ENCODE measurements around the gene VLDLR.

VLDLR gene

DNA sequence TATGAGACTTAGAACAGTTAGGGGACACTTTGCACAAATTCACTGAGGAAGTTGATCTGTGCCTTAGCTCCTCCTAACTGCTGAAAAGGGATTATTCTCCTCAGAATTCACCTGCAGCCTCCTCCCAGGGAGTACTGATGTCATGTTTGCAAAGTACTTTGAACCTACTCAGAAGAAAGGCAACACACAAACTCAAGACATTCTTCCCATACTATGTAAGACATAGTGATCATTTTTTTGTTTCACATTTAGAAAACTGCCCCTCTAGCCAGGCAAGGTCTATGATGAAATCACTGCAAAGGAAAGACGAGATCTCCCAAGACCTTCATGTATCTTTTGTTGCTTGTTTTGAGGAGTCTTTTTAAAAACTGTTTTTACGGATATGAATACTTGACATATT lies 10.6 kb upstream of the VLDLR start:
- Mint-ChIP-seq H3K27ac (no peak overlapping the region), H3K36me3 (ENCODE audit: low read depth) (no peaks in the 10 kb centered on the region), H3K27me3 (peaks cover 13% of the 10 kb centered on the region), H3K4me1 (peaks cover 6% of the 10 kb centered on the region), H3K4me3 (no peak overlapping the region), H3K9me3 (no peaks in the 10 kb centered on the region)
- ATAC-seq (no peak), DNase-seq (no peak)

DNA sequence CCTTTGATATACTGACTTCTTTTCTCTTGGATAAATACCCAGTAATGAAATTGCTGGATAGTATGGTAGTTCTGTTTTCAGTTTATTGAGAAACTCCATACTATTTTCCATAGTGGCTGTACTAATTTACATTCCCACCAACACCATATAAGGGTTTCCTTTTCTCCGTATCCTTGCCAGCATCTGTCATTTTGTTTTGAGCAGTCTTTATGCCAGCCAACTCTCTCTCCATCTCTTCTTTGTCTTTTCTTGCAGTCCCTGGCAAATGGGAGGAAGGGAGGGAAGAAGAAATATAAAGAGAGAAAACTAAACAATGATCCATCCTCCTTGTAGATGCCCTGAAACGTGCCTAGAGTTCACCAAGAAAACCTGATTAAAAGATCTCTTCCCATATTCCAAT lies 9.6 kb upstream of the VLDLR start:
- no peak for ATAC-seq
- Mint-ChIP-seq H3K27ac (no peak overlapping the region), H3K27me3 (peaks cover 16% of the 10 kb centered on the region), H3K4me1 (peaks cover 6% of the 10 kb centered on the region), H3K9me3 (no peaks in the 10 kb centered on the region), H3K4me3 (no peak overlapping the region), H3K36me3 (ENCODE audit: low read depth) (no peaks in the 10 kb centered on the region)
- DNase-seq: no peak

- H3K4me1 Mint-ChIP-seq: peaks cover 2% of the 10 kb centered on the region
- H3K4me3 Mint-ChIP-seq: no peak overlapping the region
- peaks cover 23% of the 10 kb centered on the region for H3K27me3 Mint-ChIP-seq
- H3K36me3 Mint-ChIP-seq (ENCODE audit: low read depth): no peaks in the 10 kb centered on the region
- no peak for DNase-seq
- no peaks in the 10 kb centered on the region for H3K9me3 Mint-ChIP-seq
- H3K27ac Mint-ChIP-seq: no peak overlapping the region
- no peak for ATAC-seq
Measured at GRCh38 chr9:2613730-2614271, 7.8 kb upstream of the VLDLR start.

DNA sequence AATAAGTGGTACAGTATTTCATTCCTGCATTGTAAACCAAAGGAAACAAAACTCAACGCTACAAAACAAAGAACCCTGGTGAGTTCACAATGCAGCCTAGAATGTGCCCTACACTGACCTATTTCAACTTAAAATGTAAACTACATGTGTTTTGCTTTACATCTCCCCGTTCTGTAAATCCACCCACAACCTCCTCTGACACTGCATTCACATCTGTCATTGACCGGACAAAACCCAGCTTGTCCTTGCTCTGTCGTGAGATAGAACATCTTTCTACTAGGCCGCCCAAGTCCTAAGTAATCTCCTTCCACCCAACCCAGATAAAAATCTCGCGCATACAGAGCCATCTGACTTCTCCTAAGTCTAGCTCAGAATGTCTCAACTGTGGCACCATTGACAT lies 6.1 kb upstream of the VLDLR start:
- ATAC-seq (no peak), DNase-seq (no peak)
- no peak overlapping the region for H3K27ac Mint-ChIP-seq
- no peaks in the 10 kb centered on the region for H3K9me3 Mint-ChIP-seq
- peaks cover 3% of the 10 kb centered on the region for H3K4me1 Mint-ChIP-seq
- no peaks in the 10 kb centered on the region for H3K36me3 Mint-ChIP-seq (ENCODE audit: low read depth)
- H3K27me3 Mint-ChIP-seq: peaks cover 38% of the 10 kb centered on the region
- H3K4me3 Mint-ChIP-seq: no peak overlapping the region

DNA sequence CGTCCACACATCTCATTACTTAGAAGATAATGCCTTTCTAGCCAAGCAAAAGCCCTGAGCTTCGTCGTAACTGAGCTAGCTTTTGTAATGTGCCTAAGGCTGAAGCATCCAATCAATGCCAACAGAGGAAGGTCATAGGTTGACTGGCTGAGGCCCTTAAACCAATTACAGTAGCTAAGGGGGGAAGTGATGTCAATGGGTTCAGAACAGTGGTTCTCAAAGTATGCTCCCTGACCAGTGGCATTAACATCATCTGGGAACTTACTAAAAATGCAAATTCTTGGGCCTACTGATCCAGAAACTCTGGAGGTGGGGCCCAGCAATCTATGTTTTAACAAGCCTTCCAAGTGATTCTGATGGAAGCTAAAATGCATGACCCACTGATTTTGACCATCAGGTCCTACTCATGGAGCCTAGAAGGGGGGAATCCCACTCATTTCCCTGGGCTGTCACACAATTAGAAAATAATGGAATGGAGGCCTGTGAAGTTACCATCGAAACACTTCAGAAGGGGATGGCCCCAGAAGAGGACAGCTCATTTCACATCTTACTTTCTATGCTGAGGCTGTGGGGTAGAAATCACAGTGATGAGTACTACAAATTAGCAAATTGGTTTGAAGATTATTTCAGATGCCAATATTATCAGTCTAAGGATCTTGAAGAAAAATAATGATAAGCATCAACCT lies 4.8 kb upstream of the VLDLR start:
- Mint-ChIP-seq H3K27me3 (peaks cover 45% of the 10 kb centered on the region), H3K27ac (no peak overlapping the region), H3K4me3 (no peak overlapping the region), H3K4me1 (peaks cover 9% of the 10 kb centered on the region), H3K36me3 (ENCODE audit: low read depth) (no peaks in the 10 kb centered on the region), H3K9me3 (no peaks in the 10 kb centered on the region)
- no peak for DNase-seq
- ATAC-seq: no peak

GRCh38 chr9:2618289-2618688 lies 3.3 kb upstream of the VLDLR start:
- DNase-seq (no peak), ATAC-seq (no peak)
- Mint-ChIP-seq H3K9me3 (no peaks in the 10 kb centered on the region), H3K27me3 (peaks cover 43% of the 10 kb centered on the region), H3K27ac (no peak overlapping the region), H3K36me3 (ENCODE audit: low read depth) (no peaks in the 10 kb centered on the region), H3K4me3 (no peak overlapping the region), H3K4me1 (peaks cover 16% of the 10 kb centered on the region)

- no peaks in the 10 kb centered on the region for H3K36me3 Mint-ChIP-seq (ENCODE audit: low read depth)
- DNase-seq: peak; percentile 60
- ATAC-seq: peak; percentile 64
- H3K9me3 Mint-ChIP-seq: no peaks in the 10 kb centered on the region
- peaks cover 66% of the 10 kb centered on the region for H3K27me3 Mint-ChIP-seq
- peaks cover 19% of the 10 kb centered on the region for H3K4me1 Mint-ChIP-seq
- H3K27ac Mint-ChIP-seq: peak overlapping the region; percentile 89
- peak overlapping the region; percentile 83 for H3K4me3 Mint-ChIP-seq
Measured at GRCh38 chr9:2620919-2621721, 467 bp upstream of the VLDLR start.

DNA sequence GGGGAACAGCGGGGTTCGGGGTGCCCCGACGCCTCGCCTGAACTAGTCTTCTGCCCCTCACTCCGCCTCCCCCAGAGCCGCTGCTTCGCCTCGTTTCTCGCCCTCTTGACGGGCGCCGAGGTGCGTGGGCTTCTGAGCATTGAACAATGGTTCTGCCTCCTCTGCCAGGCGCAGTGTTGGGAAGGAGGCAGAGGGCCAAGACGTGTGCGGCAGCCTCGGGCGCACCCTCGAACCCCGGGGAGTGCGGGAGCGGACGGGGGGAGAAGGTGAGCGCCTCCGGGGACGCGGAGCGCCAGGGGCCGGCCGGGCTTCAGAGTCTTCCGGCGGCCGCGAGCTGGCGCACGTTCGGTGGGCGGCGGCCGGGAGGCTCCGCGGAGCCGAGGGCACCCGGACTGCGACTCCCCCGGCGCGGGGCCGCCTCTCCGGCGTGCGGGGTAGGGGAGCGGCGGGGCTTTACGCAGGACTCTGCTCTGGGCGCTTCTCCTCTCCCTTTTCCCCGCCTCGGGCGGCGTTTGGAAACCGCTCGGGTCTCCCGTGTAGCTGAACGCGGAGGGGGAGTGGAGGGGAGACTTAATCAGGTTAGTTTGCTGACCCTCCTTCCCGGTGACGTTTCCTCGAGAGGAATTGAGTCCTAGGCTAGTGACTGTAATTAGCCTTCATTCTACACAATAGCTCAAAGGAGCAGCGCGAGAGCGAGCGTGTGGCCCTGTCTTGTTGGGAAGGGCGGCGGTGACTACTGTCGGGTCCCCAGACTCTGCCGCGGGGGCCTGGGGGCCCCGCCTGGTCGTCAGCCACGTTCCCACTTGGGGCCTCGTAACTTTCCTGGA lies 1.1 kb downstream of the VLDLR start:
- ATAC-seq: peak; percentile 21
- Mint-ChIP-seq H3K9me3 (no peaks in the 10 kb centered on the region), H3K4me3 (peak overlapping the region; percentile 86), H3K36me3 (ENCODE audit: low read depth) (no peaks in the 10 kb centered on the region), H3K4me1 (peaks cover 19% of the 10 kb centered on the region), H3K27me3 (peaks cover 68% of the 10 kb centered on the region), H3K27ac (peak overlapping the region; percentile 61)
- DNase-seq: peak; percentile 28

GRCh38 chr9:2623288-2624050 lies 1.9 kb downstream of the VLDLR start:
- no peak for DNase-seq
- H3K27ac Mint-ChIP-seq: no peak overlapping the region
- peaks cover 19% of the 10 kb centered on the region for H3K4me1 Mint-ChIP-seq
- no peaks in the 10 kb centered on the region for H3K9me3 Mint-ChIP-seq
- peak overlapping the region; percentile 86 for H3K4me3 Mint-ChIP-seq
- peaks cover 62% of the 10 kb centered on the region for H3K27me3 Mint-ChIP-seq
- H3K36me3 Mint-ChIP-seq (ENCODE audit: low read depth): no peaks in the 10 kb centered on the region
- no peak for ATAC-seq

GRCh38 chr9:2624051-2624682 lies 2.6 kb downstream of the VLDLR start:
- Mint-ChIP-seq H3K27ac (no peak overlapping the region), H3K27me3 (peaks cover 58% of the 10 kb centered on the region)
- ATAC-seq: no peak

GRCh38 chr9:2625427-2625826 lies 3.8 kb downstream of the VLDLR start:
- Mint-ChIP-seq H3K4me3 (no peak overlapping the region), H3K27ac (no peak overlapping the region), H3K36me3 (ENCODE audit: low read depth) (no peaks in the 10 kb centered on the region), H3K4me1 (peaks cover 16% of the 10 kb centered on the region), H3K9me3 (no peaks in the 10 kb centered on the region), H3K27me3 (peaks cover 46% of the 10 kb centered on the region)
- DNase-seq: no peak
- no peak for ATAC-seq

More at GRCh38 chr9:2624051-2624682, 2.6 kb downstream of the VLDLR start:
- no peak overlapping the region for H3K4me3 Mint-ChIP-seq
- no peaks in the 10 kb centered on the region for H3K9me3 Mint-ChIP-seq
- DNase-seq: no peak
- peaks cover 19% of the 10 kb centered on the region for H3K4me1 Mint-ChIP-seq
- H3K36me3 Mint-ChIP-seq (ENCODE audit: low read depth): no peaks in the 10 kb centered on the region

GRCh38 chr9:2628919-2629318 lies 7.3 kb downstream of the VLDLR start:
- no peak for DNase-seq
- Mint-ChIP-seq H3K4me3 (no peak overlapping the region), H3K27me3 (peaks cover 35% of the 10 kb centered on the region), H3K4me1 (no peaks in the 10 kb centered on the region), H3K9me3 (peaks cover 4% of the 10 kb centered on the region), H3K27ac (no peak overlapping the region), H3K36me3 (ENCODE audit: low read depth) (peaks cover 3% of the 10 kb centered on the region)
- no peak for ATAC-seq

GRCh38 chr9:2630158-2630557 lies 8.6 kb downstream of the VLDLR start:
- no peak overlapping the region for H3K4me3 Mint-ChIP-seq
- DNase-seq (no peak), ATAC-seq (no peak)
- no peak overlapping the region for H3K27ac Mint-ChIP-seq
- H3K36me3 Mint-ChIP-seq (ENCODE audit: low read depth): peaks cover 3% of the 10 kb centered on the region
- H3K27me3 Mint-ChIP-seq: peaks cover 22% of the 10 kb centered on the region
- H3K4me1 Mint-ChIP-seq: no peaks in the 10 kb centered on the region
- peaks cover 4% of the 10 kb centered on the region for H3K9me3 Mint-ChIP-seq

Measured in activated naive CD8-positive, alpha-beta T cell treated with anti-CD3 and anti-CD28 coated beads, Interleukin-2, amount 50 U/mL, for 24 hours (primary cell).